ENCODE data around the gene CTDSP1. TPM values are rescaled to one million over a fixed set of nuclear protein-coding genes. Genes with fewer than 3 reads are reported as not detected.

CTDSP1 gene
- total and polyA plus RNA-seq, 11 donors, result 67.4 to 121 (median 93.8) TPM

GRCh38 chr2:218386505-218387368, 12.9 kb upstream of the CTDSP1 start:
- Histone ChIP-seq H3K27ac (peak overlapping the region in 2 of 12 donors; percentile 58 to 60), H3K9me3 (no peaks in the 10 kb centered on the region), H3K27me3 (no peaks in the 10 kb centered on the region), H3K4me3 (peak overlapping the region in 7 of 12 donors; percentile 43 to 54 (median 49)), H3K4me1 (peaks cover 0 to 23% (median 5%) of the 10 kb centered on the region in 12 donors), H3K36me3 (no peaks in the 10 kb centered on the region)
- peak in 2 of 5 donors; percentile 15 to 44 for DNase-seq
- ATAC-seq, result no peak
- WGBS, 4 donors, result 71 to 76% (median 73%) methylated on average over 23 of the region's 23 CpGs
- TF ChIP-seq POLR2A (IDR thresholded peaks at IDR 0.05) (no peak), CTCF (IDR thresholded peaks at IDR 0.05) (no peak)
- intact Hi-C loops (cut with DNase I), result no loop called here

GRCh38 chr2:218387369-218388194, 12.1 kb upstream of the CTDSP1 start:
- intact Hi-C loops (cut with DNase I), result no loop called here
- Histone ChIP-seq H3K36me3 (no peaks in the 10 kb centered on the region), H3K9me3 (no peaks in the 10 kb centered on the region), H3K4me3 (peak overlapping the region in 11 of 12 donors; percentile 13 to 55 (median 49)), H3K27me3 (no peaks in the 10 kb centered on the region), H3K4me1 (peaks cover 0 to 23% (median 5%) of the 10 kb centered on the region in 12 donors), H3K27ac (peak overlapping the region in 7 of 12 donors; percentile 18 to 68 (median 56))
- WGBS, 4 donors, result 10 to 24% (median 16%) methylated on average over 18 to 38 of the region's 38 CpGs
- TF ChIP-seq CTCF (IDR thresholded peaks at IDR 0.05), result no peak
- no peak for TF ChIP-seq POLR2A (IDR thresholded peaks at IDR 0.05)
- DNase-seq, result peak in 3 of 5 donors; percentile 52 to 74 (median 57)
- peak; percentile 62 to 86 (median 84) for ATAC-seq

GRCh38 chr2:218389333-218390150, 10.1 kb upstream of the CTDSP1 start:
- DNase-seq (peak in 1 of 5 donors; percentile 28), ATAC-seq (no peak)
- no peaks in the 10 kb centered on the region for H3K9me3 ChIP-seq
- H3K4me1 ChIP-seq, result peaks cover 0 to 35% (median 5%) of the 10 kb centered on the region in 12 donors
- WGBS, 4 donors, result 91 to 97% (median 96%) methylated on average over 17 of the region's 17 CpGs
- intact Hi-C loops (cut with DNase I), result loop anchor here in 6 of 10 donors (5.0 to 10.0 kb wide), 4 partner anchors 85 to 205 kb away; partner anchors contain the start of gene TMBIM1 (in 1 of the 6)
- no peak overlapping the region for H3K4me3 ChIP-seq
- no peak overlapping the region for H3K27ac ChIP-seq
- H3K27me3 ChIP-seq, result no peaks in the 10 kb centered on the region
- H3K36me3 ChIP-seq, result no peaks in the 10 kb centered on the region
- TF ChIP-seq CTCF (IDR thresholded peaks at IDR 0.05), result no peak
- no peak for TF ChIP-seq POLR2A (IDR thresholded peaks at IDR 0.05)

Measured in heart left ventricle (tissue), 16 donors.